Tibial nerve (tissue), 4 donors: ENCODE results near the gene KMT2C.

ENCODE experiments used
- CTCF ChIP-seq, 5 experiments: fragments of 200-600 bp in 3 of 5; fragments of 450-650 bp in 2 of 5; sonication (generic) in 3 of 5; IDR thresholded peaks; one replicate each; pipeline ENCODE4 v1.5.1; 2016 to 2019; ENCODE audit warnings: antibody characterized with exemption in 5 of 5, mild to moderate bottlenecking in 3 of 5, moderate library complexity in 2 of 5
- EP300 ChIP-seq, 2 donors: sonication (generic); formaldehyde crosslinking; IDR thresholded peaks; one replicate each; pipeline ENCODE4 v1.6.1; 2017; ENCODE audit warnings: antibody characterized with exemption in 2 of 2, mild to moderate bottlenecking in 1 of 2
- POLR2A ChIP-seq, 2 donors: fragments of 450-650 bp; IDR thresholded peaks; one replicate each; pipeline ENCODE4 v1.6.1; 2017; ENCODE audit warnings: antibody characterized with exemption in 2 of 2, mild to moderate bottlenecking in 2 of 2, moderate library complexity in 2 of 2

GRCh38 chr7:152097330-152097729 is 338.5 kb downstream of the KMT2C start:
- TF ChIP-seq CTCF (IDR thresholded peaks at IDR 0.05) (no peak), POLR2A (IDR thresholded peaks at IDR 0.05) (no peak), EP300 (IDR thresholded peaks at IDR 0.05) (no peak)
